SK-N-SH (cell line): ENCODE measurements around the gene ZNF512B. TPM values are rescaled to one million over a fixed set of nuclear protein-coding genes. Genes with fewer than 3 reads are reported as not detected.

Experiments used
- CTCF ChIA-PET: fragments of 300-600, 350-600 bp; formaldehyde crosslinking; extraction: SDS; loops from one replicate; lab custom pipeline; 2021; lab: Yijun Ruan, JAX
- POLR2A ChIA-PET: fragments of 350-600 bp; sonication (Branson Sonifier 250); formaldehyde crosslinking; extraction: SDS; loops from one replicate; lab custom pipeline; 2020; ENCODE audit warnings: antibody characterized with exemption, inconsistent platforms; lab: Yijun Ruan, JAX
- DNase-seq: peaks from one replicate; pipeline ENCODE4 v3.0.0; 2012
- H2AFZ ChIP-seq: fragments of 200-600 bp; sonication (generic); 2 replicates; pipeline ENCODE4 v1.8.1; 2016; ENCODE audit warnings: antibody characterized with exemption, mild to moderate bottlenecking, low read depth
- H3F3A ChIP-seq: fragments of 200-600 bp; sonication (generic); replicated peaks from 2 replicates; pipeline ENCODE3; 2016; ENCODE audit warnings: antibody characterized with exemption, mild to moderate bottlenecking; ENCODE audit not compliant: insufficient read depth
- H3K27ac ChIP-seq, 2 experiments: fragments of 200-500 bp in 1 of 2; fragments of 200-600 bp in 1 of 2; sonication (Bioruptor generic) in 1 of 2; sonication (generic), shearing (Covaris generic) in 1 of 2; 2 replicates each; pipeline versions ENCODE4 v1.5.1 to v1.6.1; 2014 to 2016; ENCODE audit warnings: low read depth in 2 of 2, inconsistent platforms in 1 of 2, low read length in 1 of 2, mild to moderate bottlenecking in 1 of 2, mixed read lengths in 1 of 2
- H3K27me3 ChIP-seq: fragments of 200-600 bp; sonication (generic), shearing (Covaris generic); 2 replicates; pipeline ENCODE4 v1.6.1; 2016; ENCODE audit warnings: mixed run types; ENCODE audit not compliant: insufficient read depth
- H3K36me3 ChIP-seq, 2 experiments: fragments of 200-500 bp in 1 of 2; fragments of 200-600 bp in 1 of 2; sonication (Bioruptor generic) in 1 of 2; sonication (generic) in 1 of 2; replicated peaks in 1 of 2; 2 replicates each; pipeline versions ENCODE3 to v1.5.1; 2014 to 2016; ENCODE audit warnings: low read length in 1 of 2, mild to moderate bottlenecking in 1 of 2; ENCODE audit not compliant: insufficient read depth in 2 of 2, control insufficient read depth in 1 of 2
- H3K4me1 ChIP-seq, 2 experiments: fragments of 200-500 bp in 1 of 2; fragments of 200-600 bp in 1 of 2; sonication (Bioruptor generic) in 1 of 2; sonication (generic), shearing (Covaris generic) in 1 of 2; 2 replicates each; pipeline versions ENCODE4 v1.5.1 to v1.6.1; 2014 to 2016; ENCODE audit warnings: low read depth in 1 of 2, low read length in 1 of 2, mixed run types in 1 of 2; ENCODE audit not compliant: insufficient read depth in 2 of 2, control insufficient read depth in 1 of 2
- H3K4me2 ChIP-seq: fragments of 200-600 bp; sonication (generic), shearing (Covaris generic); 2 replicates; pipeline ENCODE4 v1.6.1; 2017; ENCODE audit warnings: mixed run types
- H3K4me3 ChIP-seq, 2 experiments: fragments of 200-500 bp in 1 of 2; fragments of 200-600 bp in 1 of 2; sonication (Bioruptor generic) in 1 of 2; sonication (generic), shearing (Covaris generic) in 1 of 2; 2 replicates each; pipeline versions ENCODE4 v1.5.1 to v1.8.1; 2014 to 2016; ENCODE audit warnings: low read depth in 2 of 2, inconsistent platforms in 1 of 2, low read length in 1 of 2, mild to moderate bottlenecking in 1 of 2, mixed read lengths in 1 of 2, moderate library complexity in 1 of 2
- H3K79me2 ChIP-seq: fragments of 200-600 bp; sonication (generic); 2 replicates; pipeline ENCODE4 v1.8.1; 2017; ENCODE audit warnings: mild to moderate bottlenecking; ENCODE audit not compliant: insufficient read depth
- H3K9ac ChIP-seq: fragments of 200-600 bp; sonication (generic); 2 replicates; pipeline ENCODE4 v1.6.1; 2017; ENCODE audit warnings: mixed run types
- H3K9me2 ChIP-seq: fragments of 200-600 bp; sonication (generic); 2 replicates; pipeline ENCODE4 v1.6.1; 2017; ENCODE audit warnings: mixed run types
- H3K9me3 ChIP-seq: fragments of 200-600 bp; sonication (generic); 2 replicates; pipeline ENCODE4 v1.6.1; 2017; ENCODE audit warnings: mixed run types, mild to moderate bottlenecking, moderate library complexity
- H4K20me1 ChIP-seq: fragments of 200-600 bp; sonication (generic); 2 replicates; pipeline ENCODE4 v1.6.1; 2017; ENCODE audit warnings: mild to moderate bottlenecking, mixed run types; ENCODE audit not compliant: insufficient read depth
- CTCF ChIP-seq: fragments of 200-600 bp; sonication (generic); IDR thresholded peaks from 2 replicates; pipeline ENCODE4 v1.6.1; 2017; ENCODE audit warnings: antibody characterized with exemption, mild to moderate bottlenecking, moderate library complexity
- ELF1 ChIP-seq: IDR thresholded peaks from 2 replicates; pipeline ENCODE4 v1.4.0; 2012
- EP300 ChIP-seq, 2 experiments: IDR thresholded peaks; 2 replicates each; pipeline versions ENCODE4 v1.4.0 to v1.6.1; 2012; ENCODE audit warnings: borderline replicate concordance in 1 of 2, low read depth in 1 of 2, low read length in 1 of 2
- EZH2phosphoT487 ChIP-seq: fragments of 200-600 bp; sonication (generic); IDR thresholded peaks from 2 replicates; pipeline ENCODE4 v1.6.1; 2017; ENCODE audit warnings: low read depth, mixed run types, mild to moderate bottlenecking, antibody characterized with exemption, moderate library complexity, borderline replicate concordance
- FOXJ3 ChIP-seq: sonication (generic); formaldehyde crosslinking; IDR thresholded peaks from 2 replicates; pipeline ENCODE4 v1.5.1; 2020; ENCODE audit warnings: mild to moderate bottlenecking, missing genetic modification reagents
- MAX ChIP-seq: IDR thresholded peaks from 2 replicates; pipeline ENCODE4 v1.4.0; 2012; ENCODE audit warnings: low read depth
- MEF2A ChIP-seq: IDR thresholded peaks from 2 replicates; pipeline ENCODE4 v1.4.0; 2012; ENCODE audit warnings: low read depth, borderline replicate concordance
- RFX5 ChIP-seq: IDR thresholded peaks from 2 replicates; pipeline ENCODE4 v1.6.1; 2012; ENCODE audit warnings: mild to moderate bottlenecking, improper control_type of control experiment, low read length
- SIN3A ChIP-seq: IDR thresholded peaks from 2 replicates; pipeline ENCODE4 v1.6.1; 2012; ENCODE audit warnings: low read depth, mild to moderate bottlenecking, low read length, moderate library complexity, borderline replicate concordance
- TEAD4 ChIP-seq: IDR thresholded peaks from 2 replicates; pipeline ENCODE4 v1.4.0; 2012; ENCODE audit warnings: mild to moderate bottlenecking, borderline replicate concordance; ENCODE audit not compliant: insufficient read depth
- YY1 ChIP-seq: IDR thresholded peaks from 2 replicates; pipeline ENCODE4 v1.4.0; 2012; ENCODE audit warnings: low read depth, mild to moderate bottlenecking
- ZBTB33 ChIP-seq: IDR thresholded peaks from 2 replicates; pipeline ENCODE4 v1.4.0; 2012; ENCODE audit warnings: low read depth, borderline replicate concordance
- WGBS: methylation state at CpG from one replicate; pipeline ENCODE4 v1.1.6; 2017; ENCODE audit warnings: low lambda C conversion rate; 5-methylcytosine and 5-hydroxymethylcytosine counted together
- polyA plus RNA-seq, 3 experiments: library from polyadenylated mRNA; depleted of rRNA; stranded (reverse); fragments of >200 nt; gene quantifications; 2 replicates each; pipeline ENCODE4 v1.2.3, GENCODE V29; 2012
- TF ChIP-seq, protein P1 (sequence below): IDR thresholded peaks from 2 replicates; pipeline ENCODE4; 2012

The ZNF512B gene
- polyA plus RNA-seq, 1 of the 3 experiments (the other 2 are of a cell fraction), result 11.8 TPM

GRCh38 chr20:64006902-64007301 lies 37.2 kb upstream of the ZNF512B start:
- H3K9me3 ChIP-seq, result no peaks in the 10 kb centered on the region
- H3K4me3 ChIP-seq, result no peak overlapping the region
- H3K79me2 ChIP-seq, result peaks cover 25% of the 10 kb centered on the region; the same call in 1 of the 2 replicates
- ChIA-PET CTCF (interaction anchor here (1.0 to 1.7 kb wide), 3 partner anchors 32 to 51 kb away, joined by 3 to 9 read pairs (median 4); no protein-coding TSS in a partner anchor), POLR2A (no interaction called here)
- DNase-seq, result no peak
- no peaks in the 10 kb centered on the region for H3K4me1 ChIP-seq
- no peak for TF ChIP-seq YY1
- TF ChIP-seq ELF1, result no peak
- TF ChIP-seq RFX5, result no peak
- TF ChIP-seq CTCF, result no peak
- TF ChIP-seq MAX, result no peak
- TF ChIP-seq MEF2A, result no peak
- TF ChIP-seq EZH2phosphoT487, result no peak
- TF ChIP-seq ZBTB33, result no peak
- no peaks in the 10 kb centered on the region for H3K9me2 ChIP-seq
- no peak overlapping the region for H3K9ac ChIP-seq
- no peak overlapping the region for H3K4me2 ChIP-seq
- H3F3A ChIP-seq, result no peaks in the 10 kb centered on the region
- peaks cover 5% of the 10 kb centered on the region; the same call in 1 of the 2 replicates for H4K20me1 ChIP-seq
- H2AFZ ChIP-seq, result no peak overlapping the region
- WGBS, result 100% methylated on average over 3 of the region's 3 CpGs
- no peaks in the 10 kb centered on the region for H3K27me3 ChIP-seq
- peaks cover 48 to 53% of the 10 kb centered on the region in 2 experiments for H3K36me3 ChIP-seq
- no peak overlapping the region for H3K27ac ChIP-seq

DNA sequence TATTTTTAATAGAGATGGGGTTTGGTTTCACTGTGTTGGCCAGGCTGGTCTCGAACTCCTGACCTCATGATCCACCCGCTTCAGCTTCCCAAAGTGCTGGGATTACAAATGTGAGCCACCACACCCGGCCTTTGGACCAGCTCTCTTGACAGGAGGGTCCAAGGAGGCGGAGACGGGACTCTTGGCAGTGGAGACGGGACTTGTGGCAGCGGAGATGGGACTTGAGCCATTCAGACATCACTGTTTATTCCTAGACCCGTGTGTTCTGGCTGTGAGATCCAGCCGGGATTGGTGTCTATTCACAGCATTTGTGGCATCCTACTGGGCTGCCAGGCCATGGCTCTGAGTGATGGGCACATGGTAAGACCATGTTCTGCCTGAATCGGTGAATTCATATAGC lies 36.8 kb upstream of the ZNF512B start:
- Histone ChIP-seq H3K4me3 (no peak overlapping the region), H4K20me1 (peaks cover 5% of the 10 kb centered on the region; the same call in 1 of the 2 replicates), H2AFZ (no peak overlapping the region), H3F3A (no peaks in the 10 kb centered on the region), H3K9me2 (no peaks in the 10 kb centered on the region), H3K36me3 (peaks cover 48 to 55% of the 10 kb centered on the region in 2 experiments), H3K27me3 (no peaks in the 10 kb centered on the region), H3K4me2 (no peak overlapping the region), H3K79me2 (peaks cover 25% of the 10 kb centered on the region; the same call in 1 of the 2 replicates), H3K4me1 (no peaks in the 10 kb centered on the region), H3K9ac (no peak overlapping the region), H3K27ac (no peak overlapping the region), H3K9me3 (no peaks in the 10 kb centered on the region)
- CTCF ChIA-PET, result interaction anchor here (1.0 to 1.7 kb wide), 3 partner anchors 33 to 51 kb away, joined by 3 to 9 read pairs (median 4); no protein-coding TSS in a partner anchor
- DNase-seq, result no peak
- TF ChIP-seq, protein P1, sequence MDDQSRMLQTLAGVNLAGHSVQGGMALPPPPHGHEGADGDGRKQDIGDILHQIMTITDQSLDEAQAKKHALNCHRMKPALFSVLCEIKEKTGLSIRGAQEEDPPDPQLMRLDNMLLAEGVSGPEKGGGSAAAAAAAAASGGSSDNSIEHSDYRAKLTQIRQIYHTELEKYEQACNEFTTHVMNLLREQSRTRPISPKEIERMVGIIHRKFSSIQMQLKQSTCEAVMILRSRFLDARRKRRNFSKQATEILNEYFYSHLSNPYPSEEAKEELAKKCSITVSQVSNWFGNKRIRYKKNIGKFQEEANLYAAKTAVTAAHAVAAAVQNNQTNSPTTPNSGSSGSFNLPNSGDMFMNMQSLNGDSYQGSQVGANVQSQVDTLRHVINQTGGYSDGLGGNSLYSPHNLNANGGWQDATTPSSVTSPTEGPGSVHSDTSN, result no peak
- TF ChIP-seq FOXJ3 (CRISPR knock-in tag) (no peak), ELF1 (no peak), SIN3A (no peak), TEAD4 (no peak), EP300 (IDR thresholded peaks at IDR 0.05; ENCODE audit: borderline replicate concordance in 1 of 2, low read depth in 1 of 2, low read length in 1 of 2) (no peak), YY1 (no peak)
- POLR2A ChIA-PET, result no interaction called here
- 99% methylated on average over 8 of the region's 10 CpGs for WGBS
